Loucy (cell line): ENCODE measurements around the gene NDST3.

ENCODE experiments used
- H2AFZ ChIP-seq: fragments of 200-600 bp; sonication (generic); 2 replicates; pipeline ENCODE4 v1.6.0; 2016; ENCODE audit warnings: antibody characterized with exemption, mild to moderate bottlenecking, low read length, moderate library complexity
- H3F3A ChIP-seq: fragments of 200-600 bp; 2 replicates; pipeline ENCODE4 v1.6.0; 2016; ENCODE audit warnings: antibody characterized with exemption, low read depth, mild to moderate bottlenecking
- H3K27me3 ChIP-seq: fragments of 200-600 bp; sonication (generic); 2 replicates; pipeline ENCODE4 v1.6.1; 2014; ENCODE audit warnings: low read length, mild to moderate bottlenecking; ENCODE audit not compliant: insufficient read depth, poor library complexity, severe bottlenecking
- H3K36me3 ChIP-seq: fragments of 200-600 bp; sonication (generic); 2 replicates; pipeline ENCODE4 v1.6.1; 2016; ENCODE audit warnings: low read length; ENCODE audit not compliant: insufficient read depth
- H3K4me1 ChIP-seq: fragments of 200-600 bp; sonication (generic); 2 replicates; pipeline ENCODE4 v1.5.1; 2014; ENCODE audit warnings: low read length, mild to moderate bottlenecking; ENCODE audit not compliant: insufficient read depth, poor library complexity, severe bottlenecking
- H3K4me2 ChIP-seq: fragments of 200-600 bp; sonication (generic); 2 replicates; pipeline ENCODE4 v1.6.0; 2014; ENCODE audit warnings: antibody characterized with exemption, low read length, low read depth, mild to moderate bottlenecking; ENCODE audit not compliant: poor library complexity, severe bottlenecking
- H3K4me3 ChIP-seq: fragments of 200-600 bp; sonication (generic); 2 replicates; pipeline ENCODE4 v1.5.1; 2014; ENCODE audit warnings: low read length, mild to moderate bottlenecking, mixed read lengths; ENCODE audit not compliant: poor library complexity, severe bottlenecking
- H3K79me2 ChIP-seq: fragments of 200-600 bp; sonication (generic); 2 replicates; pipeline ENCODE4 v1.6.1; 2014; ENCODE audit warnings: low read length; ENCODE audit not compliant: insufficient read depth
- H3K9ac ChIP-seq: fragments of 200-600 bp; sonication (generic); 2 replicates; pipeline ENCODE4 v1.6.0; 2014; ENCODE audit warnings: mild to moderate bottlenecking, low read depth, low read length, moderate library complexity; ENCODE audit not compliant: poor library complexity, severe bottlenecking
- H3K9me2 ChIP-seq: fragments of 200-600 bp; sonication (generic); replicated peaks from 2 replicates; pipeline ENCODE4 v1.6.1; 2016; ENCODE audit warnings: low read depth, low read length, mixed read lengths
- H3K9me3 ChIP-seq: fragments of 200-600 bp; sonication (generic); 2 replicates; pipeline ENCODE4 v1.6.1; 2014; ENCODE audit warnings: mild to moderate bottlenecking, antibody characterized with exemption, low read length, low read depth; ENCODE audit not compliant: insufficient read depth
- H4K20me1 ChIP-seq: fragments of 200-600 bp; sonication (generic); 2 replicates; pipeline ENCODE4 v1.6.0; 2014; ENCODE audit warnings: antibody characterized with exemption, low read length, mild to moderate bottlenecking; ENCODE audit not compliant: insufficient read depth, poor library complexity, severe bottlenecking
- EZH2phosphoT487 ChIP-seq: fragments of 200-600 bp; IDR thresholded peaks from 2 replicates; pipeline ENCODE4 v1.6.1; 2018; ENCODE audit warnings: antibody characterized with exemption, mild to moderate bottlenecking, moderate library complexity, borderline replicate concordance
- TF ChIP-seq, protein P1 (sequence below): fragments of 200-600 bp; sonication (generic); conservative IDR thresholded peaks from 2 replicates; pipeline ENCODE4 v1.5.1; 2014; ENCODE audit warnings: mild to moderate bottlenecking, antibody characterized with exemption, low read length

The NDST3 gene

DNA sequence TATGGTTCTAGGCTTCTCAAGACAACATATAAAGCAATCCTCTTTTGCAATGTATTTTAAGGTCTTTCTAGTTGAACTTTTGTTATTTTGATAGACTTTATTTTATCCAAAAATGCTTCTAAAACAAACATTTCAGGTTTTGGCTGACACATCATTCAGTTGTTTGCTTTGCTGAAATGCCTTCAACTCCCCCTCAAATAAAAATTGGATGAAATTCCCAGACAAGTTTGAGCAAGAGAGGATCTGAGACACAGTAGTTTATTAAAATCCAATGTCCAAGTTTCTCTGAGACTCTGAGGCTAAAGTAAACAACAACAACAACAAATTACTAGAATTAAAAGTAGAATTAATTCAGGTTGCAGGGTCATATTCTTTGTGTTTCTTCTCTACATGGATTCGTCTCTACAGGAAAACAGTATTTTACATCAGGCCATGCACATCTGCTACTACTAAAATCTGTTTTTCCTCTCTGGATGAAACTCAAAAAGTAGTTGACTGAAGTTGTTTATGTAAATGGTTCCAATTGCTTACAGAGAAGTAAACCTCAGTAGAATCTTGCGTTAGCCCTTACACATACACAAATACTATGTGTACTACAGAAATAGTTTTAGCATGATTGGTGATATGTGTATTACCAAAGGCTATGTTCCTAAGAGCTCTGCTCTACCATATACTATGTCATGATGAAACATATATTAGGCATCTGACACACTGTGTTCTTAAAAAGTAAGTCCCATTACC, 253.6 kb downstream of the NDST3 start:
- TF ChIP-seq, protein P1, sequence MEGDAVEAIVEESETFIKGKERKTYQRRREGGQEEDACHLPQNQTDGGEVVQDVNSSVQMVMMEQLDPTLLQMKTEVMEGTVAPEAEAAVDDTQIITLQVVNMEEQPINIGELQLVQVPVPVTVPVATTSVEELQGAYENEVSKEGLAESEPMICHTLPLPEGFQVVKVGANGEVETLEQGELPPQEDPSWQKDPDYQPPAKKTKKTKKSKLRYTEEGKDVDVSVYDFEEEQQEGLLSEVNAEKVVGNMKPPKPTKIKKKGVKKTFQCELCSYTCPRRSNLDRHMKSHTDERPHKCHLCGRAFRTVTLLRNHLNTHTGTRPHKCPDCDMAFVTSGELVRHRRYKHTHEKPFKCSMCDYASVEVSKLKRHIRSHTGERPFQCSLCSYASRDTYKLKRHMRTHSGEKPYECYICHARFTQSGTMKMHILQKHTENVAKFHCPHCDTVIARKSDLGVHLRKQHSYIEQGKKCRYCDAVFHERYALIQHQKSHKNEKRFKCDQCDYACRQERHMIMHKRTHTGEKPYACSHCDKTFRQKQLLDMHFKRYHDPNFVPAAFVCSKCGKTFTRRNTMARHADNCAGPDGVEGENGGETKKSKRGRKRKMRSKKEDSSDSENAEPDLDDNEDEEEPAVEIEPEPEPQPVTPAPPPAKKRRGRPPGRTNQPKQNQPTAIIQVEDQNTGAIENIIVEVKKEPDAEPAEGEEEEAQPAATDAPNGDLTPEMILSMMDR, result no peak
- no peak for TF ChIP-seq EZH2phosphoT487
- no peaks in the 10 kb centered on the region for H4K20me1 ChIP-seq
- no peaks in the 10 kb centered on the region for H3K4me1 ChIP-seq
- H2AFZ ChIP-seq, result no peak overlapping the region
- no peak overlapping the region for H3K4me2 ChIP-seq
- H3K4me3 ChIP-seq, result no peak overlapping the region
- H3F3A ChIP-seq, result 0 out of 2 replicates have a peak, but pooled peaks cover 3% of the 10 kb centered on the region
- H3K9ac ChIP-seq, result no peak overlapping the region
- H3K27me3 ChIP-seq, result no peaks in the 10 kb centered on the region
- H3K79me2 ChIP-seq, result no peaks in the 10 kb centered on the region
- no peaks in the 10 kb centered on the region for H3K9me3 ChIP-seq
- no peaks in the 10 kb centered on the region for H3K9me2 ChIP-seq
- H3K36me3 ChIP-seq, result no peaks in the 10 kb centered on the region

DNA sequence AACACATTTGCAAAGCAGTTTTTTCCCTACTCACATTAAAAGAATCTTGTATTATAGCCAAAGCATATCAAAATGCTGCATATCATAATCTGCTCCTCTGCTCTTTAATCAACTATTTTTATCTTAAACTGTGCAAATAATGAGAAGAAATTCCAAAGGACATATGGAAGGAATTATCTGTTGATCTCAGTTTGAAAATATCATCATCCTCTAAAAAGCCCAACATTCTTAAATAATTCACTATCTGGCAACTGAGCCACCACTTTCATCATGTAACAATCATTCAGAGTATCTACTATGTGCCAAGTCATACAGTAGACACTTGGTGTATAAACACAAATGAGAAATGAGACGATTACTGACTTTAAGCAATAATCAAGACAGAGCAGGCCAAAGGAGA, 255.5 kb downstream of the NDST3 start:
- Histone ChIP-seq H3K27me3 (no peaks in the 10 kb centered on the region), H2AFZ (no peak overlapping the region), H3K9me2 (no peaks in the 10 kb centered on the region), H4K20me1 (no peaks in the 10 kb centered on the region), H3K4me2 (no peak overlapping the region), H3K9ac (no peak overlapping the region), H3F3A (no peaks in the 10 kb centered on the region), H3K4me3 (no peak overlapping the region), H3K4me1 (no peaks in the 10 kb centered on the region), H3K36me3 (no peaks in the 10 kb centered on the region), H3K79me2 (no peaks in the 10 kb centered on the region), H3K9me3 (no peaks in the 10 kb centered on the region)
- TF ChIP-seq, protein P1, result no peak
- TF ChIP-seq EZH2phosphoT487, result no peak

DNA sequence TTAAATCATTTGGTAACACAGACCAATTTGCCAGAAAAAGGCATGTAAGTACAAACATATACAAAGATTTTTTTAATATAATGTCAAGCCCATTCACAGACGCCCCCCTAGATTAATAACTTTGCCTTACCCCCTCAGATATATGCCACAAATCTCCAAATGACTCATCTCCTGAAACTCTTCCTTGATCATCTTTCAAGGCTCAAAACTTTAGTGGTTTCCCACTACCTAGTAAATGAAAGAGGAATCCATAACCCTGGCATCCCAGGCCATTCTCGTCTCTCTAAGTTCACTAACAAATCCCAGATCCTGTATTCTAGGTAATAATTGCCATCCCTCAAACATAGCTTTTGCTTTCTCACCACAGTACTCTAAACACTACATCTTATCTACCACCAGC, 256.7 kb downstream of the NDST3 start:
- Histone ChIP-seq H2AFZ (no peak overlapping the region), H3K9ac (no peak overlapping the region), H3K4me1 (no peaks in the 10 kb centered on the region), H3K79me2 (no peaks in the 10 kb centered on the region), H3K9me2 (no peaks in the 10 kb centered on the region), H4K20me1 (no peaks in the 10 kb centered on the region), H3K4me2 (no peak overlapping the region), H3K4me3 (no peak overlapping the region), H3K36me3 (no peaks in the 10 kb centered on the region), H3F3A (no peaks in the 10 kb centered on the region), H3K27me3 (no peaks in the 10 kb centered on the region), H3K9me3 (no peaks in the 10 kb centered on the region)
- TF ChIP-seq, protein P1, result no peak
- TF ChIP-seq EZH2phosphoT487, result no peak
